Astrocyte of the hippocampus (primary cell): ENCODE data around the gene TTC39C.

Source experiments
- DNase-seq: peaks from one replicate; pipeline ENCODE4 v3.0.0; 2011; ENCODE audit warnings: low read depth, low spot score

The TTC39C gene

DNA sequence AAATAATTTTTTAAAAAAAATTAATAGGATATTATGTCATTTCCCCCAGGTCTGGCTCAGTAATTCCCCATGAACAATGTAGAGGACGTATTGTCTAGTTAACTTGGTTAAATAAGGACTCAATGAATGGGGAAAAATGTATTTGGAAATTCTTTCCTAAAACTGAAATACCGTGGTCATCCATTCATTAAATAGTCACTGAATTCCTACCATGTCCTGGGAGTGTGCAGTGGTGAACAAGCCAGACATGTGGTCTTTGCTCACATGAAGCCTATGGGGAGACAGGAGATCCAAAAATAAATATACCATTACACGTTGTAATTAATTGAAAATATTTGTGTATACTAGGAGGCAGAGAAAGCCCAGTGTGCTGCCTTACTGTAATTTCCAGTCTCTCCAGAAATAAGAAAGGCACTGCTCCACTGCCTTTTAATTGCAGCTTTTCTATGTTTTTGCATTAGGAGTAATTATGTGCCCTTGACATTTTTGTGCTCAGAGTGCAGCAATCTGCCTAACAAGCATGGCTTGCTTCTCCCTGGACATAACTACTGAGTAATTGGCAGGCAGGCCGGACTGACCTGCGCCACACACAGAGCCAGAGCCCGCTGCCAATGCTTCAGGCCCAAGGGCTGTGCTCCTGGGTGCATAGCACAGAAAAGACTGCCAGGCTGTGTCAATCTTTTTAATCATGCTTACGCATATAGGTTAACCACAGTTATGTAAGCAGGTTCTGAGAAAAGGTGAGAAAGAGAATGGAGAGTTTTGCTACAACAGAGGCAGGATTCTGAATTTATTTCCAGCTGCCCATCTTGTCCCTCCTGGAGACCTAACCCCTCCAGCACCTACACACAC, 22.2 kb upstream of the TTC39C start:
- DNase-seq, result peak; percentile 93

- DNase-seq, result no peak
These were observed 21.6 kb upstream of the TTC39C start for GRCh38 chr18:23992941-23993280.

DNA sequence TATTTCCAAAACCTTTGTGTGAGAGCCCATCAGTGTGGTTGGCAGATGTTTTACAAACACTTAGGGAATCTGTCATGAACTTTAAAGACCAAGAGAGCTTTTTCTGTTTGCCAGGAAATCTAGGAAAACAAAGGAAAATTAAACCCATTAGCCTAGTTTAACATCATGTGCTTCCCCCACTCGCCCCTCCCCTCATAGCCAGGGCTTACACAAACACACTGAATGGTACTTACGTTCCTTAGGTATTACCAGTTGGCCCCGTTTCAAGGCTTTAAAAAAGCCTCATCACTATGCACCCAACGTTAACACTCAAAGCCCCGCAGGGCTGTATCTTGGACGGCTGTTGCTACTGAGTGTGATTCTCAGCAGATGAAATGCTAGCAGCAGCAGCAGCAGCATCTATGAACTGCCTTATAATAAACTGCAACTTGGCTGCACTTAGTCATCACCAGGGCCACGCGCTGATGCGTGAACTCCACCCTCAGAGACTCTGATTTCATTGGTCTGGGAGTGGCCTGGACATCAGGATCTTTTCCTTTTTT, 20.1 kb upstream of the TTC39C start:
- peak; percentile 91 for DNase-seq

DNA sequence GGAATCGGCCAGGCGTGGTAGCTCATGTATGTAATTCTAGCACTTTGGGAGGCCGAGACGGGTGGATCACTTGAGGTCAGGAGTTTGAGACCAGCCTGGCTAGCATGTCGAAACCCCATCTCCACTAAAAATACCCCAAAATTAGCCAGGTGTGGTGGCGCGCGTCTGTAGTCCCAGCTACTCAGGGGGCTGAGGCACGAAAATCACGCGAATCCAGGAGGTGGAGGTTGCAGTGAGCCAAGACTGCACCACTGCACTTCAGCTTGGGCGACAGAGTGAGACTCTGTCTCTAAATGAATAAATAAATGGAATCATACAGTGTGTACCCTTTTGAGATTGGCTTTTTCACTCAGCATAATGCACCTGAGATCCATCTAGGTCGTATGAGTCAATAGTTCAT, 19.4 kb upstream of the TTC39C start:
- no peak for DNase-seq

- DNase-seq, result no peak
These were observed 16.5 kb upstream of the TTC39C start for GRCh38 chr18:23998018-23998417.

GRCh38 chr18:23998820-23999219, 15.7 kb upstream of the TTC39C start:
- no peak for DNase-seq

- DNase-seq, result no peak
These were observed 13.7 kb upstream of the TTC39C start for GRCh38 chr18:24000613-24001490.

DNA sequence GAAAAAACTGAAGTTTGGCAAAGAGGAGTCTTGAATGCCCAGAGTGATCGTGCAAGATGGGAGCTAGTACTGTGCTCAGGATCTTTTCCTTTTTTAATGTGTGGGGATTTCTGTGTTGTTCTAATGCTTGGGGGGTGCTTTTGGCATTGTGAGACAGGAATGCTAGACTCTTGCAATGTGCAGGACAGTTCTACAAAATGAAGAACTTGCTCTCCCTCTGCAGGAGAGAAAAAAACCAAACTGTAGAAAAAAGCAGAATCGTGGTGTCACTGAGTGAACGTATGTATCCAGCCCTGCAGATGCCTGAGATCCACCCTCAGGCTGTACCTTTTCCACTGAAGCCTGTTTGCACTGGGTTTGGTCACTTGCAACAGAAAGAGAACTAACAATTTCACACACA, 12.1 kb upstream of the TTC39C start:
- DNase-seq, result no peak

DNA sequence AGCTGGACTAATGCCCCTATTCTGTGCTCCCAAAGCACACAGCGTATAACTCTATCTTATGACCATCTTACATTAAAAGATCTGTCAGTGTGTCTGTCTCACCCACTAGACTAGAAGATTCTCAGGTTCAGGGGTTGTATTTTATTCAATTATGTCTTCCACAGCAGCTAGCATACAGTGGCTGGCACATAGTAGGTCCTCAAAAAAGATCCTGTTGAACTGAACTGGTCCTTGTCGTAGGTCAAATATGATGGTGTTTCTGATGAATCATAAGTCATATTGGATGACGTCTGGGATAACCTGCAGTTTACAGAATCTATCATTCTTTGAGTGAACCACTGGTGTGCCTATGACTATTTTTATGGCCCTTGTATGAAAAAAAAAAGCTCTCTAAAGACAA, 11.3 kb upstream of the TTC39C start:
- DNase-seq, result no peak

DNA sequence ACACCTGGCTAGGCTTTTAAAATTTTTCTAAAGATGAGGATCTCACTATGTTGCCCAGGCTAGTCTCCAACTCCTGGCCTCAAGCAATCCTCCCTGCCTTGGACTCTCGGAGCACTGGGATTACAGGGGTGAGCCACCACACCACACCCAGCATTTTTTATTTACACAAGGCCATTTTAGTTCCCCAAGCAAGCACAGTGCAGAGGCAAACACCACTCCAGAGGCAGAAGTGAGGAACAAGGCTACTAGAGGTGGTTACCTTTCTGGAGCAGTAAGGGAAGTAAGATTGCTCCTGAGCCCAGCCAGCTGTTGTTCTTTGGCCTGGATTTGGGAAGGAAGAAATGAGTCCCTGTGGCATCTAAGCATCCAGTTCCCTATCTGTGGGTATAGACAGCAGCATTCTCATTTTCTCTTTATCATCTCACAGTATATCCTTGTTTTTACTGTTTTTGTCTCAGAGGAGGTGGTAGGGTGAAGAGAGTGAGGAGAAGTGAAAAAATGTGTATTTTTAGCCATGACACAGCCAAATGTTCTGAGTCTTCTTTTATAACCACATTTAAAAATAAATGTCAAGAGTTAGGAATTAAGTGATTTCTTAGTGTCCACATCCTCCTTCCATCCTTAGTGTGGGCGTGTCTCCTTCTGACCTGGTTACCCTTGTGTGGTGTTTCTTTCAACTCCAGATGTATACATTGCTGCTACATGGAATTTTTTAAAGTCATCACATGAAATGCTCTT, 10.5 kb upstream of the TTC39C start:
- DNase-seq, result no peak

GRCh38 chr18:24006712-24007313, 7.7 kb upstream of the TTC39C start:
- DNase-seq, result no peak

DNA sequence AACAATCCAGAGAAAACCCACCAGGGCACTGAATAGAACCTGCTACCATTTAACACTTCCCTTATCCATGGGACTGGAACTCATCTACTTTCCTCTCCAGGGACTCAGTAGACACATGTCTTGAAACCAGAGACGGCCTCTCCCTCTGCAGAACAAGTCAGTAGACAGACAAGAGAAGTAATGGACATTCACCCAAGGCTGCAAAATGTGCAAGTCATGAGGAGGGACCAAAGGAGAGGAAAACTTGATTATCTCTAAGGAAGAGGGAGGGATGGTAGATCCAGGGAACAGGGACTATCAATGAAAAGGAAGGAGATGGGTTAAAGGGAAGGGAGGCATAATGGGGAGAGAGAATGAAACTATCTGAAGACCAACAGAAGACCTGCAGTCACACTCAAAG, 5.3 kb upstream of the TTC39C start:
- no peak for DNase-seq

GRCh38 chr18:24009651-24010333, 4.8 kb upstream of the TTC39C start:
- no peak for DNase-seq

GRCh38 chr18:24010673-24011072, 3.9 kb upstream of the TTC39C start:
- no peak for DNase-seq

DNA sequence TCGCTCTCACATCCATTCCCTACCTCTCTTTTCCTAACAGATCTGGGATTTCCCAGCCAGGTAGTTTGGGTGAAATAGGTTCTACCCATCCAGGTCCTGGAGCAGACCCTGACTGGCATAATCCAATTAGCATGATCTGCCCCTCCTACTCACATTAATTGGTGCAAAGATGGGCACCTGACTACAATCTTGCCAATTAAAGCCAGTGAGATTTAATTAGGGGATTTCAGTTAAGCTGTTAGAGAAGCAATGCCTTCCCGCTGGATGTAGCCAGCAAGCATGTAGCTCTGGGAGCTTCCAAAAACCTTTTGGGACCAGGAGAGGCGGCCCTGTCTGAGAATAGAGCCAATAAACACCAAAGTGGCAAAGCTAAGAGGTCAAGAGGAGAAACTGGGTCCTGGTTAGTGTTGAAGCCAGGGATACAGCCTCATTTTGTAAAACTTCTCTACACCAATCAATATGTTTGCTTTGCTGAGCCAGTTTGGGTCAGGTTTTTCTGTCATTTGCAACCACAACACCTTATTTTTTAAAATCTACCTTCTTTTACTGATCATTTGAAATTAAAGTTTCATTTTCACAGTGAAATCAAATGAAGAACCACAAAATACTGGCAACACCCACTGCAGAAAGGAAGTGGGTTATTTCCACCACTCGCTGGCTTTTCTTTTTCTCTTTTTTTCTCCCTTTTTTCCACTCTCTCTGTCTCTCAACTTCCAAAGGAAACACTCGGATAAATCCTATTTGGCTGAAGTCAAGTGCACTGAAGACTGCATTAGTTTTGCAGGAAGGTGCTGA, 3.2 kb upstream of the TTC39C start:
- DNase-seq, result no peak

GRCh38 chr18:24013051-24013450, 1.5 kb upstream of the TTC39C start:
- DNase-seq, result no peak

GRCh38 chr18:24014986-24015638, 558 bp downstream of the TTC39C start:
- DNase-seq, result peak; percentile 70

GRCh38 chr18:24015639-24016631, 1.4 kb downstream of the TTC39C start:
- no peak for DNase-seq
